A172 (cell line): Measurements from ENCODE around the gene NELL1. TPM values are rescaled to one million over a fixed set of nuclear protein-coding genes. Genes with fewer than 3 reads are reported as not detected.
"Not testable (repeated sequence)": the region's sequence is repeated elsewhere in the genome, so short reads cannot be mapped to it uniquely, and the experiment has no call there.

Source experiments
- DNase-seq: peaks from one replicate; pipeline ENCODE4 v3.0.0-alpha.2; 2015; ENCODE audit warnings: low spot score
- total RNA-seq: library from RNA; depleted of rRNA; stranded (reverse); fragments of >200 nt; shearing (Covaris generic); gene quantifications from 2 replicates; pipeline ENCODE4 v1.2.3, GENCODE V29; 2014

The NELL1 gene
- total RNA-seq, 1 experiment from 2014 or later, result not detected

DNA sequence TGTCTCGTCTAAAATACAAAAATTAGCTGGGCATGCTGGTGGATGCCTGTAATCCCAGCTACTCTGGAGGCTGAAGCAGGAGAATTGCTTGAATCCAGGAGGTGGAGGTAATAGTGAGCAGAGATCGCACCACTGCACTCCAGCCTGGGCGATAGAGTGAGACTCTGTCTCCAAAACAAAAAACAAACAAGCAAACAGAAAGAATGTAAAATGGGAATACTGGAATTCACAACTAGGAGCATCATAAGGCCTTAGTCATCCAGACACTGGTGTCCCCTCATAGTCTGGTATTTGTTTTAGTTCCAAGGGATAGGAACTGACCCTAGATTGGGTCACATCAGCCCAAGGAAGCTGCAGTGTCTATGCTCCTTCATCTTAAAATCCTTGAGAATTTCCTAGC is 520.8 kb downstream of the NELL1 start:
- no peak for DNase-seq

DNA sequence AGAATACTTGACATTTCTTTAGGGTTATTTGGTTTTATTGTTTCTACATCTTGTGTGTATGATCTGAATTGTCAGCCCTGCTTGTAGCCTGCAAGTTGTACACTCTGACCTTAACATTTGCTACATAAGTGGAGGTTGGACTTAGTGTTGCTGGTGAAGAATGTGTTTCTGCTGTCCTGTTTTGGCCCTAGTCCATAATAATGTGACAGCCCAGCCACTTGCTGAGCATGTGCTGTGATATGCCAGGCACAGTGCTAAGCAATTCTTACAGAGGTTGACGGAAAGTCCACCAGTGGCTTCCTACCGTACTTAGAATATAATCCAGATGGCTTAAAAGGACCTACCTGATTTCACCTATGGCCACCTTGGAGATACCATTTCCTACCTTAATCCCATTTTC is 526.6 kb downstream of the NELL1 start:
- no peak for DNase-seq

- DNase-seq, result no peak
Observed at GRCh38 chr11:21198498-21198897, 529.1 kb downstream of the NELL1 start.

GRCh38 chr11:21205205-21205604 is 535.8 kb downstream of the NELL1 start:
- DNase-seq, result no peak

- DNase-seq, result no peak
Observed at GRCh38 chr11:21225860-21226259, 556.5 kb downstream of the NELL1 start.

DNA sequence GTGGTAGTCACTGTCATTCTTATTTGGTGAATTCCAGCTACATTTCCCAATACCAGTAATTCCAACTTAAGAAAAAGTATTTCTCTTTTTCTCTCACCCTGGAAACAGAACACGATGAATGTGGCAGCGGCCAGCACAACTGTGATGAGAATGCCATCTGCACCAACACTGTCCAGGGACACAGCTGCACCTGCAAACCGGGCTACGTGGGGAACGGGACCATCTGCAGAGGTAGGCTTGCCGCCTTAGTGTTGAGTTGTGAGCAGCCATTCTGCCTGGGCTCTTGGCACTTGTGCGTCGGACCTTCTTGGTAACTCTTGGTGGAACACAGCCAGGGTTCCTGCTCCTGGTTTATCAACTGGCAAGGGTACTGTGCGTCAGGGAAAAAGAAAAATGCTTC is 559.8 kb downstream of the NELL1 start:
- DNase-seq, result no peak

DNA sequence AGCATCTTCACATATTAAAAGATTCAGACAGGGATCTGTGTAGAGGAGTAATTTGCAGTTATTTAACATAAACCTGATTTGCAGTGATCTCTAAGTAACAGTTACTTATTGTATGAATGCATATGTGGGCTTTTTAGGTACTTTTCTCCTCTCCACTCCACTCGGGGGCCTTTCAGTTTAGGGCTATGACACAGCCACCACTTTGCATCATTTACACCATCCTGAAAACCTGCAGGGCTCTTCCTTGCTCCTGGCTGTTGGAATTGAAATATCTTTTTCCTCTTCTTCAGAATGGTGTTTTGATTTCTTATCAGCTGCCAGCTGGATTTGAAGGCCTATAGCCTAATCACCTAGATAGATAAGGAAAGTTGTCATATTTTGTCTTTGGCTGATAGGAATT is 580.8 kb downstream of the NELL1 start:
- no peak for DNase-seq

GRCh38 chr11:21254055-21254454 is 584.7 kb downstream of the NELL1 start:
- no peak for DNase-seq

DNA sequence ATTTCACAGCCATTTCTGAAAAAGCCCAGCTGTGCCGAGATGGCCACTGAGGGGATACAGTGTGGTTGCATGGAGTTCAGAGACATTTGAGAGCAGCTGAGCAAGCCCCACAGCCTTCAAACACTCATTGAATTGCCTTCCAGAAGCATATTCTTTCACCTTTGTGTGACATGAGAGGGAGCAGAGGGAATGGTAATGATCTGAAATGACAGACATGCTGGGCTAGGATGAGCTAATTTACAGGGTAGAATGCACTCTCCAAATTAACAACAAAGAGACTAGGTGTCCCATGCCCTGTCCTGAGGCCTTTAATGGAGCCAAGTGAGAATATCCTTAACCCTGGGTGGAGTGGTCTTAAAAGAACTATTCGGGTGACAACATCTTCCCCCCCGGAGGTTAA is 585.4 kb downstream of the NELL1 start:
- no peak for DNase-seq

- no peak for DNase-seq
Observed at GRCh38 chr11:21257461-21257860, 588.1 kb downstream of the NELL1 start.

DNA sequence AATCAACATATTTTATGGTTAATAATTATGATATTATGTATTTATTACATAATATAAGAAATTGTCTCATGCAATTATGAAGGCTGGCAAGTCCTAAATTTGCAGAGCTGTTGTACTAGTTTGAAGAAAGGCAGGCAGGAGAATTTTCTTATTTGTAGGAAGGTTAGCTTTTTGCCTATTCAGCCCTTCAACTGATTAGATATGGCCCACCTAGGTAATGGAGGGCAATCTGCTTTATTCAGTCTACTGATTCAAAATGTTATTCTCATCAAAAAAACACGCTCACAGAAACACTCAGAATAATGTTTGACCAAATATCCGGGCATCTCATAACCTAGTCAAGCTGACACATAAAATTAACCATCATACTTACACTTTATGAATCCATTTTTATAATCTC is 589.0 kb downstream of the NELL1 start:
- DNase-seq, result no peak

DNA sequence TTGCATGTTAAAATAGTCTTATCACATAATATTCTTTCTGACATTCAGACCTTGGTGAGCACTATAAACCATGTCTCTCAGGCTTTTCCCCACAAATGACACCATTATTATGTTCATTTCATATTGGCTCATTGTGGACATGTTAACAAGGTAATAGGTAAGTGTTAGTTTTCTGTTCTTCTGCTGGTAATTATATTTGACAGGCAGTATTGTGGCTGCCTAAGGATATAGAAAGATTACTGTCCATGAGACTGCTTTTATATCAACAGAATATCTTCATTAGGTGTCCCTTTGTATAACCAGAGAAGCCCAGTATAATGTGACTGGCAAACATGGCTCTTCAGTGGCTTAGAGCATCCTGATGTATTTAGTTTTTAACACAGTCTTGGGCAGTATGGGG is 590.7 kb downstream of the NELL1 start:
- no peak for DNase-seq

GRCh38 chr11:21262992-21263391 is 593.6 kb downstream of the NELL1 start:
- no peak for DNase-seq

GRCh38 chr11:21264125-21264524 is 594.7 kb downstream of the NELL1 start:
- DNase-seq, result no peak

DNA sequence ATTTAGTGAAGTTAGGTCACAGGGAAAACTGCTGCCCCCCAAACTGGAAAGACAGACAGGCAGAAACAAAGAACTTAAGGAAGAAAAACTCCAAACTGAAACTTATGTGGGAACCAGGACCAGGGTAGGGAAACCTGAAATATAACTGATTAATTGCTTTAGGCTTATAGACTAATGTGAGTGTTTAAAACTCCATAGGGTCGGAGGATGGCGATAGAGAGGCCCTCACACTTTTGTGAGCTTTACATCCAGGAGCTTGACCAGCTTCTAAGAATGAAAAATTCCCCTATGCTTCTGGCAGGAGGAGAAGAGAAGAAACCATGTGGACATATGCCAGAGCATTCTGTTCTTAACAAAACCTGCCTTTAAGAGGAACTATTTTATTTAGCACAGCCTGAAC is 598.6 kb downstream of the NELL1 start:
- no peak for DNase-seq

DNA sequence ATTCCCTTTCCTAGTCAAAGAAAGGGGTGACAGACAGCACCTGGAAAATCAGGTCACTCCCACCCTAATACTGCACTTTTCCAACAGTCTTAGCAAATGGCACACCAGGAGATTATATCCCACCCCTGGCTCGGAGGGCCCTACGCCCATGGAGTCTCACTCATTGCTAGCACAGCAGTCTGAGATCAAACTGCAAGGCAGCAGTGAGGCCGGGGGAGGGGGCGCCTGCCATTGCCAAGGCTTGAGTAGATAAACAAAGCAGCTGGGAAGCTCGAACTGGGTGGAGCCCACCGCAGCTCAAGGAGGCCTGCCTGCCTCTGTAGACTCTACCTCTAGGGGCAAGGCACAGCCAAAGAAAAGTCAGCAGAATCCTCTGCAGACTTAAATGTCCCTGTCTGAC is 602.8 kb downstream of the NELL1 start:
- not testable (repeated sequence) for DNase-seq

- no peak for DNase-seq
Observed at GRCh38 chr11:21278840-21279239, 609.5 kb downstream of the NELL1 start.

GRCh38 chr11:21285104-21285503 is 615.7 kb downstream of the NELL1 start:
- no peak for DNase-seq

GRCh38 chr11:21289686-21290085 is 620.3 kb downstream of the NELL1 start:
- DNase-seq, result no peak

- no peak for DNase-seq
Observed at GRCh38 chr11:21295508-21295907, 626.1 kb downstream of the NELL1 start.

- no peak for DNase-seq
Observed at GRCh38 chr11:21301981-21302380, 632.6 kb downstream of the NELL1 start.

GRCh38 chr11:21306739-21307358 is 637.5 kb downstream of the NELL1 start:
- no peak for DNase-seq

- no peak for DNase-seq
Observed at GRCh38 chr11:21307874-21308273, 638.5 kb downstream of the NELL1 start.

GRCh38 chr11:21316591-21316990 is 647.2 kb downstream of the NELL1 start:
- DNase-seq, result no peak
